Glomerular visceral epithelial cell (primary cell): ENCODE measurements around the gene TAF3.
"Not testable (repeated sequence)": the region's sequence is repeated elsewhere in the genome, so short reads cannot be mapped to it uniquely, and the experiment has no call there.

Source experiments
- DNase-seq: peaks from one replicate; pipeline ENCODE4 v3.0.0-alpha.2; 2016; ENCODE audit errors: extremely low spot score

TAF3 gene

DNA sequence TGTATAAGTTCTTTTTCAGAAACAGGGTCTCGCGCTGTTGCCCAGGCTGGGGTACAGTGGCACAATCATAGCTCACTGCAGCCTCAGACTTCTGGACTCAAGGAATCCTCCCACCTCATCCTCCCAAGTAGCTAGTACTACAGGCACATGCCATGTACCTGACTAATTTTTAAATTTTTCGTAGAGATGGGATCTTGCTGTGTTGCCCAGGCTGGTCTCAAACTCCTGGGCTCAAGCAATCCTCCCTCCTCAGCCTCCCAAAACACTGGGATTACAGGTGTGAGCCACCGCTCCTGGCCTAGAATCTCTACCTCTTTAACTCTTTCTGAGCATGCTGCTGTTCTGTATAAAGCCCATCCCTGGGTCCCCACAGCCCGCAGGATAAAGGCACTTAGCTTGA, 212.9 kb downstream of the TAF3 start:
- DNase-seq: not testable (repeated sequence)

DNA sequence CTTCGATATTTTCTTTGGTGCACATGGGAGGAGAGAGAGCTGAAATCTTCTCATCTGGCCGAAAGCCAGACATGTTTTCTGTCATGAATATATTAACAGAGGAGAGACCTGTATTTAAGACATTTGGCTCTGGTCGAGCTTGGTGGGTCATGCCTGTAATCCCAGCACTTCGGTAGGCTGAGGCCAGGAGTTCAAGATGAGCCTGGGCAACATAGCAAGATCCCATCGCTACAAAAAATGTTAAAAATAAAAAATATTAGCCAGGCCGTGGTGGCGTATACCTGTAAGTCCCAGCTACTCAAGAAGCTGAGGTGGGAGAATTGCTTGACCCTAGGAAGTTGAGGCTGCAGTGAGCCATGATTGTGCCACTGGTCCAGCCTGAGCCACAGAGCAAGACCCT, 214.3 kb downstream of the TAF3 start:
- DNase-seq: no peak

DNA sequence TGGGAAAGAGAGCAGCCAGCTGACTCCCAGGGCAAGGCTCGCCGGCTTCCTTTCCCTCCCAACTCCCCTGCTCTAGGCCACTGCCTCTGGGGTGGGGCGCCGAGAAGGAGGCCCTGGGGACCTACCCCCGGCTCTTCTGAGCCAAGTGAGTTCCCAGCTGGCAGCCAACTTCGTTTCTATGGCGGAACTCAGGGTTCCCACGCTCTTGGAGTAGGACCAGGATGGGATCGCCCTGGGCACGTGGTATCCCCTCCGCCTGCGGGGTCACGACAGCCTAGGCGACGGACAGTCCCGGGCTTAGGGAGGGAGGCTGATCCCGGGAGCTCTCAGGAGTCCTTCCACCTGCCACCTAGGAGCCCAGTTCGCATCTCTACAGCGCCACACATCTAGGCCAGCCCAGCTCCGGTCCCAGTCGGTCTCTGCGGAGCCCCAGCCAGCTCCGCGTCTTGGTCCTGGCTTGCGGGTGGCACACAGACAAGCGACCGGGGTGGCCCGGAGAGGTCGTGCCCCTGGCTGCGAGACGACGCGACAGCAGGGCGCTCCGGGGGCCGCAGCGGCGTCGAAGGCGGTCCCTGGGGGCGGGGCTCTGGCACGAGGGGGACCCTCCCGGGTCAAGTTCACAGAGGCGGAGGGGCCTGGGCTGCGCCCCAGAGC, 215.6 kb downstream of the TAF3 start:
- no peak for DNase-seq

DNA sequence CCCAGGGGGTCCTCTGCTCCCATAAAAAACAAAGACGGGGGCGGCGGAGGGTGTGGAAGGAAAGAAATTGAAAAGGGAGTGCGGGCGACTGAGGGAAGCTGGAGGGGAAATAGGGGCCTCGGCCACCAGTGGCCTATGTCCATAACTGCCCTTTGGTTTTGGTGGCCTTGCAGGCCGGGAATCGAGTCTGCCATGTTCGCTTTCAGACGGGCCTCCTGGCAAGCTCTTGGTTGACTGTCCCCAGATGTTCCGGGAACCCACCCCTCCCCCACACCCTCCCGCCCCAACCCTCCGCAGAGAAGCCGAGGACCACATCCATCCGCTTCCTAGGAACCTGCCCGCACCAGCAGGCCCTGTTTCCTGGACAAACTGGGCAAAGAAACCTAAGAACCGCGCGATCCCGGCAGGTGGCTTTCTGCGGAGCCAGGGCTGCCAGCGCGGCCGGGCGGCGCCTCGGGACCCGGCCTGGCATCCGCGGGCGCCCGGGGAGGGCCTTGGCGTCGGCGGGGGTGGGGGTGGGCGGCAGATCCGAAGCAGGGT, 216.2 kb downstream of the TAF3 start:
- DNase-seq: no peak

DNA sequence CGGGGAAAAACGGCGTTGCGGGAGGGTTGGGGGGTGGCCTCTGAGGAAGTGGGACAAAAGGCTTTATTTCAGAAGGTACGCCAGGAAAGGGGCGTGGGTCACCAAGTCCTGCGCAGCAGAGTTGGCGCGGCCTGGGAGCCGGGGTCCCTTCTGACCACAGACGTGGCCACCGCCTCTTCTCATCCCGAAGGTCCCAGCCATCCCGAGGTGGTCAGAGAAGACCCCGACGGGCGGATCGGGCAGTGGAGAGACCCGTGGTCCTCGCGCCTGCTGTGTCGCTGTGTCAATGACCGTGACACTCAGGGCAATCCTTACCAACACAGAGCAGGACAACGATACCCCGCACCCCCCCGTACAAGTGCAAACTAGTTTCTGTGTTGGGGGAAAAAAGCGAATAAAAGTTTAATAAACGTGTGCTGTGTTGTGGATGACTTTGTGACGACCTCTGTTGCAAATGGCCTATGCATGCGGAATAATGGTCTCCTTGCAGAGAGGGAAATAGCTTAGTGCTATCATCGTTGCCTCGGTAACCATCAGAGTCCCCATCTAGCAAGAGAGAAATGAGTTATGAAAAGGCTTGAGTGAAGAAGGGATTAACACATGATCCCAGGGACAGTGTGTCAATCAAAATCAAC, 216.8 kb downstream of the TAF3 start:
- peak; percentile 45 for DNase-seq

DNA sequence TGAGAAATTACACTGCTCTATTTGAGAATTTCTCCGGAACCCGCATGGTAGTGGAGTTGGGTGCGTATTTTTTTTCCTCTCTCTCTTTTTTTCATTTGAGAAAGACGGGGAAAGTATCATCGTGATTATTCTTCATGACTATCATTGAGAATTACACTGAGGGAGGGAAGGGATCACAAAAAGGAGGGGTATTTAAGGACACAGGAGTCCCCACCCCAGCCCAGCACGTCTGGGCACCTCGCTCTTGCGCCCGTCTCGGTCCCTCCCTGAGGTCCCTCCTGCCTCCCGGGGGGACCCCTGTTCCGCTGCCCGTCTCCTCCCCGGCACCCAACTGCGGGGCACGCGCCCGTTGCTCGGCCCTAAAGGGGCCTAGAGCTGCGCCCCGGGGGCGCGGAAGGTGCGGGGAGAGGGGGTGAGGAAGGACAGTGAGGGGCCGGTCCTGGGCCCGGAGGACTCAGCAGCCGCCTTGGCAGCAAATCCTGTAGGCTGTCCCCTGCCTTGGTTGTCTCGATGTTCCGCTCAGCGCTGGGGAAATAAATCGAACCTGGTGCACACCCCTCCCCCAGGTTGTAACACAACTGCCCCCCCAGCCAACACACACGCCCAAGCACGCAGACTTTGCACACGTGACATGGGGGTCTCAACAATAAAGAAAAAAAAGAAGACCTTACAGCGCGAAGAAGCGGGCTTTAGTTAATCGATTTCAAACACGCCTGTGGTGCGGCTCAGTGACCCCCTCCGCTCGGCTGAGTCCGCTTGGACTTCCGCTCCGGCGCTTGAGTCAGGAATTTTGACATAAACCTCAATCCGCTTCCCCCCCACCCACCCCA, 217.6 kb downstream of the TAF3 start:
- DNase-seq: no peak

DNA sequence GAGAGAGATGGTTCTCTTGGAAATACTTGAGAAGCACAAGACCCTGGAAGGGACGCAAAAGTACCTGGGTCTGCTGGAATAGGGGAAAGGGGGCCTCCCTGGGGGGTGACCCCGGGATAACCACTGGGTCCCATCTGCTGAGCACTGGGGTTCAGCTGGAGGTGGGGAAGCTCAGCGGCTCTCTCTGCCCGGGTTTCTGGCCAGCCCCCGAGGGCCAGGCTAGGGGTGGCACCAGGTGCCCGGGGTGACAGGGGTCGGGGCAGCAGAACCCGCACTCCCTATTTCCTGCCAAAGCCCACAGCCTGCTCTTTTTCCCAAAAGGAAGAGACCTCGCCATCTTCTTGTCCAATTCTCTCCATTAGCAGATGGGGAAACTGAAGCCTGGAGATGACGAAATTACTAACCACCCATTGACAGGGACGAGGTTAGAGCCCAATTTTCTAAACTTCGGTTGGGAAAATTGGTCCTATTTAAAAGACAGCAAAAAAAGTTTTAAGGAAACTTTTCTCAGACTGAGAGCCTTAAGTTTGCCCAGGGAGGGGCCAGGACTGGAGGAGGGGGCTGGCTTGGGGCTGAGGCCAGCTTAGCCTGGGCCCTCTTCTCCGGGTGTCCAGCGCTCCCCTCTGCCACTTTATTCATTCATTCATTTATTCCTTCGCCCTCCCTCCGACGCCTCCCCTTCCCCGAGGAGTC, 218.3 kb downstream of the TAF3 start:
- DNase-seq: no peak

DNA sequence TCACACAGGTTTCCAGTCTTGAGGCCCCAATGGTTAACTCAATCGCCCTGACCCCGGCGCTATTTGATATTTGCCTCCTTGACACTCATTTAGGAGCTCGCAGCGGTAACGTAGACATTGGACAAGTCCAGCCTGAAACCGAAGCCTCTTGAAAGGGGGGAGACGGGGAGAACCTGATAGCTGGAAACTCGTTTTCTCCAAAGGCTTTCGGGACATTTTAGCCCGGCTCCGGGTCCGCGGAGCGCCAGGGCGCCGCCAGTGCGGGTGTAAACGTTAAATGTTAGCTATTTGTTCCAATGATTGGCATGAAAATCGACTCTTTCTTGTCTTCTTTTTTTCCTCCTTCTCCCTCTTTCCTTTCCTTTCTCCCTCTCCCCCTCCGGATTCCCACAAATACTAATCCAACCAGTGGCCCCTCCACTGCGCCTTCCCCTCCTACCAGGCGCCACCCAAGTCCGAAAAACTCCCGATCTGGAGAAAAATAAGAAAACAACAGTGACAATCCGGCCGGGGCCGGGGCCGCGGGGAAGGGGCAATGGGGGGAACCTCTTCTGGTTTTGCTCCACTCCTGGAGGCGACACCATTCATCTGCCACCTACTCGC, 219.0 kb downstream of the TAF3 start:
- no peak for DNase-seq

DNA sequence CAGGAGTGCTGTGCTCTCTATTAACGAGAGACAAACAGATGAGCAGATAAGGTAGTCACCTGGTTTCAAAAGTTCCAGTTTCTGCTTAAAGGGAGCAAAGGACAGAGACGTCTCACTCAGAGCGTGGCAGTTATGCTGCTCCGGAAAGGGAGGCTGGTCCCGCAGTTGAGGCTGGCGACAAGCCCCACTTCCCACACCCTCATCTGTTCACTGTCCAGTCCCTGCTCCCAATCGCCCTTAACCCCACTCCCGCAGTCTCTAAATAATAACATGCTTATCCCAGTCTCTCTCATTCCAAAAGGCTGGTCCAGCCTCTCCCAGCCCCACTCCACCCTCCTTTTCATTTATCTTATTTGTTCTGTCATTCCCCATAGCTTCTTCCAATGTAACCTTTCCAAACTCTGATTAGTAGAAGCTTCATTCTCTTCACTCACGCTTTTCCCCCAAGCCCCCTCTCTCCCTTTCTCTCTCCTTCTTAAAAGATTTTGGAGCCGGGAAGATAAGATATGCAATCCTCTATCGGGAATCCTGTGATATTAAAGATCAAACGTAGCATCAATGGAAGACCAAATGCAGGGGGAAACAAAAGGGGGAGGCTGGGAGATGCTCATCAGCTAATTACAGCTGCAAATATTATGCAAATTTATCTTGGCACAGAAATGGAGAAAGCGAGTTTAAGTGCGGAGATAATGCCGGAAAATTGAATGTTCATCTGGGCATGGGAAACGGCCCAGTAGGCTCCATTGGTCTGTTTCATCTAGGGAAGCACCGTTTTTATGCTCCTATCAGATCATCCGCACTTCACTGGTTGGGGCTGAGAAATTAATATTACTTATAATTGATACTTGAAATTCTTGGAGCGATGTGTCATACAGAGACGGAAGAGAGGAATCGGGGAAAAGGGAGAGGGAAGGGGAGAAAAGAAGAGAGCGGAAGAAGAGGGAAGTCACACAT, 219.9 kb downstream of the TAF3 start:
- DNase-seq: no peak

DNA sequence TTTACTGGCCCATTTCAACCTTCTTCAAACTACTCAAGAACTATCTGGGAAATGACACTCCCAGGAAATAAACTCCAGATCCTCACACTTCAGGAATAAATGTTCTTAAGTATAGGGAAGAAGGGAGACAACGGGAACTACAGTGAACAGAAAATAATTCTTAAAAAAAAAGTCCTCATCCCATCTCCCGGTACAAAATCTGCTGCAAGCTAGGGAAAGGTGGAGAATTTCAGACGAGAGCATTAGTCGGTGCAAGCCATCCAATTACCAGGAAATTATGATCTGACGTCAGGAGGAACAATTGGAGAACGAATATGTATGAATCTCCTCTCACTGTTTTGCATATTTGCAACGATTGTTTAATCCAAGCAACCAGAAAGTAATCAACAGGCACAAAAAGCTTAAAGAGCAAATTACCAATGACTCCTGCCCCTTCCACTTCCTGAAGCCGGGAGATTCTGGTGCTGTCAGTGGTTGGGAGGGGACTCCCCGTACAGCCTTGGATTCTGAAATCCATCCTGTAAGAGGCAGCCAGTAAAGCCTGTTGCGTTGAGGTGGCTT, 221.1 kb downstream of the TAF3 start:
- DNase-seq: no peak

DNA sequence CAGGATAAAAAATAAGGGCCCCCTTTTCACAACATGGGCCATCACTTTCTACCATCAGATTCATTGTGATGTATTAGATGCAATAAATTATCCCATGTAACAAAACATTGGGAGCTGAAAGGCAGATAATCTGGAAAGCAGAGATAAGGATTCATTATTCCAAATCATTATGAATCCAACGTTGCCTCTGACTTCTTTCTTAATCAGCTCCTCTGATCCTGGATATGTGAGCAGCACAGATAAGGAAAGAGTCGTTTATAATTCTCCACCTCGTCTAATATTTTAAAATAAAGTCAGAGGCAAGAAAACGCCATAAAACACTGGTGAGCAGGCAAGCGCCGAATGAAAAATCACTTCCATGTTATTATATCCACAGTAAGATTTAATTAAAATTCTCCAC, 222.3 kb downstream of the TAF3 start:
- no peak for DNase-seq

DNA sequence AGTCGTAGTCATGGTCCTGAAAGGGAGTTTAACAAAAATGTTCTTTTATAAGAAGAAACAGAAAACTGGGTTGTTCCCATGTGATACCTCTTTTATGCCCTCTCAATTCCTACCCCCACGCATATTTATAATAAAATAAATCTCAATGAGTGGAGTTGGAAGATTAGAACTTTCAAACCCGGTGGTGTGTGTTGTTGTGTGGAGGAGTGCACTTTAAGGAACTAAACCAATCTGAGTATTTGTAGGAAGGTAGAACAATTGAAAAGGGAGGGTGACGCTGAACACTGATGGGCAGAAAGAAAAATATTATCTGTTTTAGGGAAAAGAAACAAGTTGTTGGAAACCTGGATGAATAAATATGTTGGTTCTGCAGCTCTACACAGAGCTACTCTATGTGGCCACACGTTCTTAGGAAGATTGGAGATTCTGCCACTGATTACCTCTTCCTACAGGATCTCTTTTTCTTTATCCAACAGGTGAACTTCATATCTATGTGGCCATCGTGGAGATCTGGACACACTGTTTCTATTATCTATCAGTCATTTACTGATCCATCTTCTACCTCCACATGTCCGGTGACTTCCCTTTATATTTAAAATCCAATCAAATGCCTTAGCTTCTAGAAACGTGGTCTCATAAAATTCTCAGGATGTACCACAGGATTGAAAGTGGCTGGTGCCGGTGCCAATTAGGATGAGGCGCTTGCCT, 223.1 kb downstream of the TAF3 start:
- no peak for DNase-seq

DNA sequence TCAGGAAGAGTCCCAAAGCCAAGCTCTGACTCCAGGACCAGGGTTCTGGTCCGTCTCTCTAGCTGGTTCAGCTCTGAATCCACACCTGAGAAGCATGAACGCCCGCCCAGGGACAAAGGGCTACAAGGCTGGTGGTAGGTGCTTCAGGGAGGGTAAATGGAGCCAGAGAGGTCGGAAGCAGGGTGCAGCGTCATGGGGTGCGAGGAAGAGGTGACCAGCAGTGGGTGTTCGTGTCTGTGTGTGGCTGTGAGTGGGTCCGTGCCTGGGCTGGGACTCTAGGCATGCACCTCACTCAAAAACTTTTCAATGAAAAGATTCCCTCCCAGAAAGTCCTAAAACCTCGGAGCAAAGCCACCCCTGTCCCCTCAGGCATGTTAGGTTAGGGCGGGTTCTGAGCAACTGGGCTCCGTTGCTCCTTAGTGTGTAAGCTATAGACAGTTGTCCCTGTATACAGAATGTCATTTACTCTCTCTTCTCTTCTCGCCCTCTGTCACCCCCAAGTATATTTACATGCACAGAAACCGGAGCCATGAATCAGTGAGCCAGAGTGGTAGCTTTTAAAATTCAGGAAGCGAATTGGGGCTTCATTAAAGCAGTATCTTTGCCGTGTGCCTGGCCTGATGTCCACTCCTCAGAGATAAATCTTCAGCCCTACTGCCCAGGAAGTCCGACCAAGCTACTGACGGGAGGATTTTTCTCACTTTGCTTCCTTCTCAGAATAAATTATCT, 223.9 kb downstream of the TAF3 start:
- DNase-seq: no peak

DNA sequence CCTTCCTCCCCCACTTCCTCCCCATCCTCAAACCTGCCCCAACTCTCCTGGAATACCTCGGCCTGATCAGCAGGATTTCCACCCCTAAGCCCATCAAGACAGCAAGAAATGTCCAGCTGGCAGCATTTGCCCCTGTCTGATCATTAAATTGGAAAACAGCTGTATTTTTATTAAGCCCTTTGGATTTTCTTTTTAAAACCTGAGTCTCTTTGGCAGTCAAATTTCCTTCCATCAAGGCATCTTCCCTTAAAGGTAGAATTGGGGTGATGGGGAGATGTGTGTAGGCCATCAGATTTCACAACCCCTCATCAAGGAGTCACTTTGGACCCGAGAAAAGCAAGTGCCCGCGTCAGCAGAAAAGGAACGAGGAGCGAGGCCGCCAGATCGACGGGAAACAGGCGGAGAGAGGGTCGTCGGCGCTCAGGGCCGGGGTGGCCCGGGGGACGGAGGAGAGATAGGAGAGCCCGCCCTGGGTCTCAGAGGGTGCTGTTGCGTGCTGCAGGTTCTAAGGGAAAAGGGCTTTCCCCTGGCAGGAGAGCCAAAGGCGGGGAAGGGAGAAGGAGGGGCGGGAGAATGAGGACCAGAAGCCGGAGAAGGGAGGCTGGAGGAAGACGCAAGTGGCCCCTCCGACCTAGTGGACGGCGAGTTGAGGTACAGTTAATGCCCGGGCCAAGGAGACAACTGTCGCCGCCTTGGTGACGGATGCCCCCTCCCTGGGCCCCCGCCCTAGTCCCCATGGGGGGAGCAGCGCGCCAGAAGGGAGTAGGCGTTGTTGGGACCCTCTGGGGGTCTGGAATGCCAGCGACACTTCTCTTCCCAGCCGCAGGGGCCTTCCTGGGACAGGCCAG, 224.6 kb downstream of the TAF3 start:
- DNase-seq: no peak

DNA sequence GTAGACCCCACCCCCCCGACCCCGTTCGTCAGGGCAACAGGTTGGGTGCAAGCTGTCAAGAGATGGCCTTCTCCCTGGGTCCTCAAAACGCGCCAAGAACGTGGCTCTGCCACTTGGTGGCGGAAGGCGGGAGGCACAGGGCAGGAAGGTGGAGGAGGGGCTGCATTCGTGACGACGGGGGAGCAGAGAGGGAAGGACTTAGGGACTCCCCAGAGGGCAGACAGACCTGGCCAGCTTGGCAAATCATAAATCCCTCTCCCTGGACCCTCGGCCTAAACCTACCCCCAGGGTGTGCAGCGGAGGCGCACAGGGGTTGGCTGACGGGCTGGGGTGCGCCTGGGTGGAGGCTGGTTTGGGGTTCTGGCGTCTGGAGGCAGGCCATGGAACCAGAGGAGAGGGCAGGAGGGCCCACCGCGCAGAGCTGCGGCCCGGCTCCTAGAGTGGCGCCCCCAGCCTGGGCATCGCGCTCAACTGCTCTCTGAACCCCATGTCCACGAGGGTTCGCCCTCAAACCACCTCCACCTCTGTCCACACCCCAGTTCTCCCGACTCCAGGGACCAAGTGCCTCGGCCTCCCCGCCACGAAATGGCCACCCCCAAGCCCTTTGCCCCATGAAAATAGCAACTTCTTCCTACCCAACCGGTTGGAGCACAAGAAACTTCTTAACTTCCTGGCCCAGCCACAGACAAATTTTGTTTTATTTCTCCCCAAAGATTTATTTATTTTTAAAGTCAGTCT, 225.4 kb downstream of the TAF3 start:
- no peak for DNase-seq

DNA sequence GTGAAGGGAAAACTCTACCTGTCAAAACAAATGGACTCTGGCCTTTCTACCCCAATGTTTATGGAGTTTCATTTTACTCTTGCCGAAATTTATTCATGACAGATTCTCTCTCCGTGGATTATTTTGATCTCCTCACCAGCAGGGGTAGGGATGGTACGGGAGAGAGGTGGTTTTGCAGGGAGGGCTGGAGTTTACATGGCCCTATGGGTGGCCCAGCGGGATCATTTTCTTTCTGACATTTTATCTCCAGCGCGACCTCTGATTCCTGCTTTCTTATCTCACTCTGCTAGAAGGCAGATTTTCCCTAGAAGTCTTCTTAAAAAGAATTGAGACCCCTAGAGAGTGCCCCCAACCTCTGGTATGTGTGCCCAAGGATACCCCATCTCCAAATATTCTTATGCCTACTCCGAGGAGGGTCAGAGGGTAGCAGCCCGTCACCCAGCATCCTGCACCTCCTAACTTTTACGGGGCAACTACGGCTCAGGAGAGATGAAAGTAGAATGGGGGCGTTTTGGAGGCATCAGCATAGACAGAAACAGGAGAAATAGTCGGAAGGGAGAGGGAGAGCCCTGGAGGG, 226.1 kb downstream of the TAF3 start:
- DNase-seq: no peak
